ENCODE results near the gene COL7A1. TPM values are rescaled to one million over a fixed set of nuclear protein-coding genes. Genes with fewer than 3 reads are reported as not detected.

COL7A1 gene
- 0.13 and 0.14 TPM in 2 replicates for total RNA-seq

GRCh38 chr3:48595075-48595525 lies at the start of gene COL7A1:
Gene COL7A1 (minus strand): TSS chr3:48595329. CDS start chr3:48595159, 170 bp downstream.

DNA sequence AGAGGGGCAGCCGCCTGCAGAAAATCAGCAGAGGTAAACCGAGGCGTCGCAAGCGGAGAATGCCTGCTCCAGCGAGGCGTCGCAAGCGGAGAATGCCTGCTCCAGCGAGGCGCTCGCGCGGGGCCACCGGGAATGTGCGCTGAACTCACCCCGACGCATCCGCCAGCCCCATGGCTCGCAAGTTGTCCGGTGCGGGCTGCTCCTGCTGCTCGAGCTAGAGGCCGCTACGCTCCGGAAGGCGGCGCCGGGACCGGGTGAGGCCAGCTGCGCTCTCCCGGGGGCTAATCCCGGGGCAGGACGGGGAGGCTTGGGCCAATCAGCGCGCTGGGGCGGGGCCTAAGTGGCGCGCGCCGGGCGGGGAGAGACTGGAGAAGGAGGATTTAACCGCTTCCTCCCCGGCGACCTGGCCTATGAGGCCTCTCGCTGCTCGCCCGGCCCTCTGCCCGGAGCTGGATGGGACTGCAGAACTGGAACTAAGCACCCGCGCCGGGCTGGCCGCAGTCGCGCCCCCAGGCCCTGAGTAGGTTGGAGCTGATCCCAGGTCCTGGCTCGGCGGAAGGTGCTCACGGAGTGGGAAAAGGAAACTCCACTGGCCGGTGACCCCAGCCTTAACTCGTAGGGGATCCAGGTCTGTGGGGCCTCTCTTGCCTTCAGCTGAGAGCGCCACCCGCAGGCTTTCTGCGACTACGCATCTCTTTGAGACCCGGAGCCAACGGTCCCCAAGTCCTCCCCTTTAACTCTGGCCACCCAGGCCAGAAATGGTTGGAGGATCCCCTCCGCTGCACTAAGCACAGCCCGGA lies 40.3 kb upstream of the COL7A1 start, which contains the start of gene SLC26A6:
Gene SLC26A6 (minus strand): TSS at position 240 of the 800 bp plus-strand sequence. CDS start 68 bp downstream, at position 172.

GRCh38 chr3:48621461-48621869 lies 26.3 kb upstream of the COL7A1 start, which contains the start of gene TMEM89:
Gene TMEM89 (minus strand): TSS chr3:48621769. CDS start chr3:48621756, 13 bp downstream.

GRCh38 chr3:48609088-48610005 lies 14.2 kb upstream of the COL7A1 start, which contains the start of gene UQCRC1:
Gene UQCRC1 (minus strand): TSS chr3:48609646. CDS start chr3:48609620, 26 bp downstream.

DNA sequence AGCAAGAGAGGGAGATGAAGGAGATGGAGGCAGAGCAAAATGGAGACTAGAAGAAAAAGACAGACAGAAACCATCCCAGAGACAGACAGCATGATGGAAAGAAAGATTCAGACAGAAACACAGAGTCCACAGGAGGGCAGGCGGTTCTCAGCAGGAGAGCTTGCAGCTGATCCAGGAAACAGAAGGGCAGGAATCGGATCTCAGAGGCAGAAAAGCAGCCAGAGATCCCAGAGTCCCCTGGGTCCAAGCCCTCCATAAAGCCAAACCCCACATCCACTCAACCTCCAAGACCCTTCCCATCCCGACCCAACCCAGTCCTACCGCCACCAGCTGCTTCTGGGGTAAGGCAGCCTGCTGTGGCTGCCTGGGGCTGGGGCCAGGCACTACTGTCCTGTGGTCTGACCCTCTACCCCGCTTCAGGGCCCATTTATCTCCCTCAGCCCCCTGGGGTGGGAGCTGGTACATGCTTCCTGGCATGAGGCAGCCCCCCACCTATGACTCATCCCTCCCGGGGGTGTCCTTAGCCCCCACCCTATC lies 31.7 kb downstream of the COL7A1 start, which contains the start of gene UCN2:
Gene UCN2 (minus strand): TSS at position 400 of the 537 bp plus-strand sequence. CDS start 657 bp downstream, outside the sequence.

DNA sequence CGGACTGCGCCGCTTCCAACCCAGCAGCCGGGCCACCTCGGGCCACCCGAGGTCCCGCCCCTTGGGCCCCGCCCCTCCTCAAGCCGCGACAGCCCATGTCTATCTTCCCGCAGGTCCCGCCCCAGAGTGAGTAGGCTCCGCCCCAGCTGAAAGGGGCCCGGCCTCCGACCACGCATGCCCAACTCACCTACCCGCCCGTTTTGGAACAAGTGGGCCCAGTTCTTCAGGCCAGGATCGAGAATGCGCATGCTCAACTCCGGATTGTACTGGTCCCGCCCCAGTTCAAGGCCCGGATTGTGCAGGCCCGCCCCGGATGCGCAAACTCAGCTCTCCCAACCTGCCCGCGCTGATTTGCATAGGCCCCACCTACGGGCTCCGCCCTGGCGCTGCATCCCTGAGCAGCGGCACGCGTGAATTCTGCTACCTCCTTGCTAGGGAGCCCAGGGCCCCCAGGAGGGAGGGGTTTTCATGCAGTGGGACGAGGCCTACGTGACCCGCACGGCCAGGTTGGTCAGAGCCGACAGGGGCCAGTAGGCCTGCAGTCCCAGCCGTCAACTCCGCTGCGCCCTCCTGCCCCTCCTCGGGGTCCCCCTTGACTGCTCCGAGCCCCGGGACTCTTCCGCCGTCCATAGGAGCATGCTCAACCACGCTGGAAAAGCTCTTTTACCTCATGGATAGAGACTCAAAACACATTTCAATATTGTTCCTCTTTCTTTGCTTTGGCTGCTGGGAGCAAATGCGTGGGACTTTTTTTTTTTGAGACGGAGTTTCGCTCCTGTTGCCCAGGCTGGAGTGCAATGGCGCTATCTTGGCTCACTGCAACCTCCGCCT lies 38.1 kb downstream of the COL7A1 start, which contains the start of gene PFKFB4:
Gene PFKFB4 (minus strand): TSS at position 8 of the 831 bp plus-strand sequence. CDS start 26 bp downstream, outside the sequence.

Small RNA genes lying within 50 kb of the gene (small RNA-seq; reads per million reads assigned to genes)
- 0.21 reads per million for gene MIR6823

Other genes starting within 250 kb of the COL7A1 start
- gene FBXW12, start 223.1 kb downstream of the COL7A1 start, total RNA-seq = not detected in 2 replicates
- 25.5 and 26.7 TPM in 2 replicates for gene PLXNB1, start 165.2 kb downstream of the COL7A1 start, total RNA-seq
- 11.2 and 13.1 TPM in 2 replicates for gene CCDC51, start 155.2 kb downstream of the COL7A1 start, total RNA-seq
- 317 and 433 TPM in 2 replicates for gene TMA7, start 155.1 kb downstream of the COL7A1 start, total RNA-seq
- gene ATRIP, start 148.6 kb downstream of the COL7A1 start, total RNA-seq = 13.1 and 13.6 TPM in 2 replicates
- 94.9 and 124 TPM in 2 replicates for gene SHISA5, start 91.2 kb downstream of the COL7A1 start, total RNA-seq
- gene PFKFB4, start 38.5 kb downstream of the COL7A1 start, total RNA-seq = 2.8 and 4.5 TPM in 2 replicates
- gene UCN2, start 31.5 kb downstream of the COL7A1 start, total RNA-seq = not detected in 2 replicates
- 276 and 300 TPM in 2 replicates for gene UQCRC1, start 14.3 kb upstream of the COL7A1 start, total RNA-seq
- gene TMEM89, start 26.4 kb upstream of the COL7A1 start, total RNA-seq = not detected in 2 replicates
- 15.3 and 21.5 TPM in 2 replicates for gene SLC26A6, start 40.1 kb upstream of the COL7A1 start, total RNA-seq
- gene CELSR3, start 67.6 kb upstream of the COL7A1 start, total RNA-seq = 0.27 and 0.29 TPM in 2 replicates
- 10.9 and 11.0 TPM in 2 replicates for gene NCKIPSD, start 90.6 kb upstream of the COL7A1 start, total RNA-seq
- gene IP6K2, start 121.9 kb upstream of the COL7A1 start, total RNA-seq = 47.9 and 57.8 TPM in 2 replicates